Measurements from ENCODE around the gene CHPF2. TPM values are rescaled to one million over a fixed set of nuclear protein-coding genes. Genes with fewer than 3 reads are reported as not detected.

CHPF2 gene
- total RNA-seq, 1 experiment from 2014 or later = 48.1 TPM

DNA sequence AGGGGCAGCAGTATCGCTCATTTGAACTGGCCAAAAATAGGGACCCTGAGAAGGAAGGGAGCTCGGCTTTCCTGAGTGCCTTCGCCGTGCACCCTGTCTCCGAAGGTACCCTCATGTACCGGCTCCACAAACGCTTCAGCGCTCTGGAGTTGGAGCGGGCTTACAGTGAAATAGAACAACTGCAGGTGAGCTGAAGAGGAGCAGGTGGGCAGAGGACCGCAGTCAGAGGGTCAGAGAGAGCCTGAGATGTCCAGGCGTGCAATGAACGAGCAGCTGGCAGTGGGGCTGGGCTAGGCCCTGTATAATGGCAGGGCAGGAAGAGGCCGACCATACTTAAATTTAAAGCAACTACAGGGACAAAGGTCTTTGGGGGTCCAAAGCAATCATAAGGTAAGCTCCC, 4.1 kb downstream of the CHPF2 start:
- DNase-seq = no peak
- Mint-ChIP-seq H3K4me3 (ENCODE audit: low read depth, unreplicated experiment) (no peak overlapping the region), H3K9me3 (ENCODE audit: low read depth, unreplicated experiment) (no peaks in the 10 kb centered on the region), H3K4me1 (ENCODE audit: low read depth, unreplicated experiment) (peaks cover 9% of the 10 kb centered on the region), H3K36me3 (ENCODE audit: insufficient read depth, unreplicated experiment) (peaks cover 32% of the 10 kb centered on the region), H3K27ac (ENCODE audit: unreplicated experiment) (no peak overlapping the region), H3K27me3 (ENCODE audit: unreplicated experiment) (no peaks in the 10 kb centered on the region)
- intact Hi-C loops (cut with micrococcal nuclease; ENCODE audit: unreplicated experiment) = no loop called here
- CTCF ChIA-PET = no interaction called here
- TF ChIP-seq, protein P1, sequence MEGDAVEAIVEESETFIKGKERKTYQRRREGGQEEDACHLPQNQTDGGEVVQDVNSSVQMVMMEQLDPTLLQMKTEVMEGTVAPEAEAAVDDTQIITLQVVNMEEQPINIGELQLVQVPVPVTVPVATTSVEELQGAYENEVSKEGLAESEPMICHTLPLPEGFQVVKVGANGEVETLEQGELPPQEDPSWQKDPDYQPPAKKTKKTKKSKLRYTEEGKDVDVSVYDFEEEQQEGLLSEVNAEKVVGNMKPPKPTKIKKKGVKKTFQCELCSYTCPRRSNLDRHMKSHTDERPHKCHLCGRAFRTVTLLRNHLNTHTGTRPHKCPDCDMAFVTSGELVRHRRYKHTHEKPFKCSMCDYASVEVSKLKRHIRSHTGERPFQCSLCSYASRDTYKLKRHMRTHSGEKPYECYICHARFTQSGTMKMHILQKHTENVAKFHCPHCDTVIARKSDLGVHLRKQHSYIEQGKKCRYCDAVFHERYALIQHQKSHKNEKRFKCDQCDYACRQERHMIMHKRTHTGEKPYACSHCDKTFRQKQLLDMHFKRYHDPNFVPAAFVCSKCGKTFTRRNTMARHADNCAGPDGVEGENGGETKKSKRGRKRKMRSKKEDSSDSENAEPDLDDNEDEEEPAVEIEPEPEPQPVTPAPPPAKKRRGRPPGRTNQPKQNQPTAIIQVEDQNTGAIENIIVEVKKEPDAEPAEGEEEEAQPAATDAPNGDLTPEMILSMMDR (IDR thresholded peaks at IDR 0.05; ENCODE audit: unreplicated experiment) = no peak
- no TSS peak for BruUV-seq (replicated peaks)

DNA sequence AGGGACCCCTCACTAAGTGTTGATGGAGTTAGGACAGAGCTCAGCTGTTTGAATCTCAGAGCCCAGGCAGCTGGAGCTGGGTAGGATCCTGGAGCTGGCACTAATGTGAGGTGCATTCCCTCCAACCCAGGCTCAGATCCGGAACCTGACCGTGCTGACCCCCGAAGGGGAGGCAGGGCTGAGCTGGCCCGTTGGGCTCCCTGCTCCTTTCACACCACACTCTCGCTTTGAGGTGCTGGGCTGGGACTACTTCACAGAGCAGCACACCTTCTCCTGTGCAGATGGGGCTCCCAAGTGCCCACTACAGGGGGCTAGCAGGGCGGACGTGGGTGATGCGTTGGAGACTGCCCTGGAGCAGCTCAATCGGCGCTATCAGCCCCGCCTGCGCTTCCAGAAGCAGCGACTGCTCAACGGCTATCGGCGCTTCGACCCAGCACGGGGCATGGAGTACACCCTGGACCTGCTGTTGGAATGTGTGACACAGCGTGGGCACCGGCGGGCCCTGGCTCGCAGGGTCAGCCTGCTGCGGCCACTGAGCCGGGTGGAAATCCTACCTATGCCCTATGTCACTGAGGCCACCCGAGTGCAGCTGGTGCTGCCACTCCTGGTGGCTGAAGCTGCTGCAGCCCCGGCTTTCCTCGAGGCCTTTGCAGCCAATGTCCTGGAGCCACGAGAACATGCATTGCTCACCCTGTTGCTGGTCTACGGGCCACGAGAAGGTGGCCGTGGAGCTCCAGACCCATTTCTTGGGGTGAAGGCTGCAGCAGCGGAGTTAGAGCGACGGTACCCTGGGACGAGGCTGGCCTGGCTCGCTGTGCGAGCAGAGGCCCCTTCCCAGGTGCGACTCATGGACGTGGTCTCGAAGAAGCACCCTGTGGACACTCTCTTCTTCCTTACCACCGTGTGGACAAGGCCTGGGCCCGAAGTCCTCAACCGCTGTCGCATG, 5.2 kb downstream of the CHPF2 start:
- intact Hi-C loops (cut with micrococcal nuclease; ENCODE audit: unreplicated experiment) = no loop called here
- Mint-ChIP-seq H3K27me3 (ENCODE audit: unreplicated experiment) (no peaks in the 10 kb centered on the region), H3K27ac (ENCODE audit: unreplicated experiment) (no peak overlapping the region), H3K36me3 (ENCODE audit: insufficient read depth, unreplicated experiment) (peaks cover 26% of the 10 kb centered on the region), H3K4me3 (ENCODE audit: low read depth, unreplicated experiment) (no peak overlapping the region), H3K4me1 (ENCODE audit: low read depth, unreplicated experiment) (no peaks in the 10 kb centered on the region), H3K9me3 (ENCODE audit: low read depth, unreplicated experiment) (no peaks in the 10 kb centered on the region)
- DNase-seq = no peak
- CTCF ChIA-PET = no interaction called here
- BruUV-seq (replicated peaks) = no TSS peak
- TF ChIP-seq, protein P1 (IDR thresholded peaks at IDR 0.05; ENCODE audit: unreplicated experiment) = no peak

DNA sequence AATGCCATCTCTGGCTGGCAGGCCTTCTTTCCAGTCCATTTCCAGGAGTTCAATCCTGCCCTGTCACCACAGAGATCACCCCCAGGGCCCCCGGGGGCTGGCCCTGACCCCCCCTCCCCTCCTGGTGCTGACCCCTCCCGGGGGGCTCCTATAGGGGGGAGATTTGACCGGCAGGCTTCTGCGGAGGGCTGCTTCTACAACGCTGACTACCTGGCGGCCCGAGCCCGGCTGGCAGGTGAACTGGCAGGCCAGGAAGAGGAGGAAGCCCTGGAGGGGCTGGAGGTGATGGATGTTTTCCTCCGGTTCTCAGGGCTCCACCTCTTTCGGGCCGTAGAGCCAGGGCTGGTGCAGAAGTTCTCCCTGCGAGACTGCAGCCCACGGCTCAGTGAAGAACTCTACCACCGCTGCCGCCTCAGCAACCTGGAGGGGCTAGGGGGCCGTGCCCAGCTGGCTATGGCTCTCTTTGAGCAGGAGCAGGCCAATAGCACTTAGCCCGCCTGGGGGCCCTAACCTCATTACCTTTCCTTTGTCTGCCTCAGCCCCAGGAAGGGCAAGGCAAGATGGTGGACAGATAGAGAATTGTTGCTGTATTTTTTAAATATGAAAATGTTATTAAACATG, 6.0 kb downstream of the CHPF2 start:
- no peaks in the 10 kb centered on the region for H3K4me1 Mint-ChIP-seq (ENCODE audit: low read depth, unreplicated experiment)
- BruUV-seq (replicated peaks) = no TSS peak
- TF ChIP-seq, protein P1 (IDR thresholded peaks at IDR 0.05; ENCODE audit: unreplicated experiment) = no peak
- H3K9me3 Mint-ChIP-seq (ENCODE audit: low read depth, unreplicated experiment) = no peaks in the 10 kb centered on the region
- DNase-seq = no peak
- H3K4me3 Mint-ChIP-seq (ENCODE audit: low read depth, unreplicated experiment) = no peak overlapping the region
- no peak overlapping the region for H3K27ac Mint-ChIP-seq (ENCODE audit: unreplicated experiment)
- intact Hi-C loops (cut with micrococcal nuclease; ENCODE audit: unreplicated experiment) = no loop called here
- peaks cover 18% of the 10 kb centered on the region for H3K36me3 Mint-ChIP-seq (ENCODE audit: insufficient read depth, unreplicated experiment)
- H3K27me3 Mint-ChIP-seq (ENCODE audit: unreplicated experiment) = peaks cover 4% of the 10 kb centered on the region
- CTCF ChIA-PET = no interaction called here

DNA sequence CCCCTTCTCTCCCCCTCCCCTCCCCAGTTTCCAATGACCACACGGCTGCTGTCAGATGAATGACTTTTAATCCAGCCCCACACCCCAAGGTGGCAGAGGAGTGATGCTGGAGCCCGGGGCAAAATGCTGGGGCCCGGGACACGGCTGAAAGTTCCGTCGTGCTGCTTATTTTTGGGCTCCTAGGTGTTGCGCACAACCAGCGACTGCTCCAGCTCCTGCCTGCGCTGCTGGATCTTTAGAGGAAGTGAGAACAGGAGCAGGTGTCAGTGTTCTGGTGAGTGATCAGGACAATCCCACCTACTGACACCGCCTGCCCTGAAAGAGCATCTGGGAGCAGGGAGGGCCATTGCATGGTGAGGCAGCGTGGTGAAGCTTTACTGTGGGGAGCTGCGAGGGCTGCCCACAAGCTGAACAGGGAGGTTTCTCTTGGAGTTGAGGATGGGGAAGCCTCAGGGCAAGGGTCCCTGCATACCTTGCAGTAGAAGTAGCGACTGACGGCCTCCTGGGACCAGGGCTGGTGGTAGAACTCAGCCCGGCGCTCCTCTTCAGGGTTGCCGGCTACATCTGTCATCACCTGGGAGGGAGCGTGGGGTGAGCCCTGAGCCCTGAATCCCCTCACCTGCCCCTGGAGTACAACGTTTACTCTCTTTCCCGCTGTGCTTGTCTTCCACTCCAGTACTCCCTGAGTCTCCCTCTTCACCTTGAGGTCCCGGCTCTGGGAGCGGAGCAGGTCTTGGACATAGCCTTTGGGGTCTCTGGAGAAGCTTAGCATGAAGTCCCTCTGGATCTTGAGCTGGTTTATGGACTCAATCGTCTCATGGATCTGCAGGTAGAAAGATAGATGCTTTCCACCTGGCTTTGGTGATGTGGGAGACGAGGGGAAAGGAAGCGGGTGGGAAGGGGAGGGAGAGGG, 6.9 kb downstream of the CHPF2 start:
- Mint-ChIP-seq H3K36me3 (ENCODE audit: insufficient read depth, unreplicated experiment) (peaks cover 10% of the 10 kb centered on the region), H3K4me1 (ENCODE audit: low read depth, unreplicated experiment) (no peaks in the 10 kb centered on the region), H3K27me3 (ENCODE audit: unreplicated experiment) (peaks cover 12% of the 10 kb centered on the region), H3K27ac (ENCODE audit: unreplicated experiment) (no peak overlapping the region), H3K4me3 (ENCODE audit: low read depth, unreplicated experiment) (no peak overlapping the region), H3K9me3 (ENCODE audit: low read depth, unreplicated experiment) (no peaks in the 10 kb centered on the region)
- intact Hi-C loops (cut with micrococcal nuclease; ENCODE audit: unreplicated experiment) = no loop called here
- CTCF ChIA-PET = interaction anchor here (0.7 kb wide), 2 partner anchors 96 to 103 kb away, joined by 3 read pairs; no protein-coding TSS in a partner anchor
- BruUV-seq (replicated peaks) = no TSS peak
- DNase-seq = no peak
- TF ChIP-seq, protein P1 (IDR thresholded peaks at IDR 0.05; ENCODE audit: unreplicated experiment) = no peak
